D721Med (cell line): ENCODE data around the gene CREB3L4.
"Not testable (repeated sequence)": the region's sequence is repeated elsewhere in the genome, so short reads cannot be mapped to it uniquely, and the experiment has no call there.

Experiments
- DNase-seq: peaks from one replicate; pipeline ENCODE4 v3.0.0; 2011; ENCODE audit warnings: low spot score; ENCODE audit not compliant: insufficient read length
- FAIRE-seq: peaks from 2 replicates; lab custom pipeline; 2011; peaks lifted over from hg19 to GRCh38; lab: Jason Lieb, UNC
- CTCF ChIP-seq: IDR thresholded peaks from 2 replicates; pipeline ENCODE4 v1.5.1; 2012; ENCODE audit warnings: mild to moderate bottlenecking, control low read depth; ENCODE audit not compliant: insufficient read depth; ENCODE audit errors: missing control alignments

Gene CREB3L4

GRCh38 chr1:153968972-153969371 lies 1.3 kb downstream of the CREB3L4 start:
- no peak for DNase-seq
- TF ChIP-seq CTCF: no peak
- FAIRE-seq: no peak

GRCh38 chr1:153970346-153970745 lies 2.6 kb downstream of the CREB3L4 start:
- FAIRE-seq (no peak), DNase-seq (no peak)
- no peak for TF ChIP-seq CTCF

GRCh38 chr1:153973071-153973470 lies 5.4 kb downstream of the CREB3L4 start:
- FAIRE-seq (no peak), DNase-seq (no peak)
- no peak for TF ChIP-seq CTCF

GRCh38 chr1:153973525-153973924 lies 5.8 kb downstream of the CREB3L4 start:
- FAIRE-seq (no peak), DNase-seq (no peak)
- no peak for TF ChIP-seq CTCF

- FAIRE-seq (no peak), DNase-seq (no peak)
- no peak for TF ChIP-seq CTCF
These were observed 9.1 kb downstream of the CREB3L4 start for GRCh38 chr1:153976819-153977249.

- FAIRE-seq (no peak), DNase-seq (peak; percentile 96)
- TF ChIP-seq CTCF: no peak
These were observed 9.8 kb downstream of the CREB3L4 start, which contains the start of gene JTB for GRCh38 chr1:153977250-153978240. Gene JTB (minus strand): TSS chr1:153977674. CDS start chr1:153977252, 422 bp downstream.

GRCh38 chr1:153978274-153978909 lies 10.7 kb downstream of the CREB3L4 start:
- no peak for TF ChIP-seq CTCF
- no peak for FAIRE-seq
- DNase-seq: no peak

GRCh38 chr1:153979091-153979490 lies 11.4 kb downstream of the CREB3L4 start:
- DNase-seq, FAIRE-seq: not testable (repeated sequence)

- DNase-seq, FAIRE-seq: not testable (repeated sequence)
These were observed 14.0 kb downstream of the CREB3L4 start for GRCh38 chr1:153981735-153982134.
